HL-60/S4 treated with retinoic acid at 250 ng/mL for 4 days and 3 days (cell line): ENCODE results near the gene CDH11.

Experiments used
- in situ Hi-C: fragments of 300-500 bp; cut with MboI; formaldehyde crosslinking; loops from 2 replicates; pipeline ENCODE4 v1.7.0; 2022; ENCODE audit warnings: low sequenced_read_pairs

CDH11 gene

GRCh38 chr16:65117811-65118448, 3.9 kb downstream of the CDH11 start:
- in situ Hi-C loops: no loop called here

- in situ Hi-C loops: no loop called here
Measured at GRCh38 chr16:65116818-65117430, 4.9 kb downstream of the CDH11 start.

- in situ Hi-C loops: no loop called here
Measured at GRCh38 chr16:65116216-65116615, 5.6 kb downstream of the CDH11 start.

GRCh38 chr16:65114527-65114926, 7.3 kb downstream of the CDH11 start:
- in situ Hi-C loops: no loop called here

- in situ Hi-C loops: no loop called here
Measured at GRCh38 chr16:65113441-65113840, 8.4 kb downstream of the CDH11 start.

GRCh38 chr16:65111306-65111705, 10.6 kb downstream of the CDH11 start:
- in situ Hi-C loops: no loop called here

- in situ Hi-C loops: no loop called here
Measured at GRCh38 chr16:65106757-65107156, 15.1 kb downstream of the CDH11 start.

GRCh38 chr16:65105171-65105570, 16.7 kb downstream of the CDH11 start:
- in situ Hi-C loops: no loop called here

- in situ Hi-C loops: no loop called here
Measured at GRCh38 chr16:65104471-65104870, 17.4 kb downstream of the CDH11 start.

- in situ Hi-C loops: no loop called here
Measured at GRCh38 chr16:65102326-65102725, 19.5 kb downstream of the CDH11 start.

GRCh38 chr16:65101009-65101408, 20.9 kb downstream of the CDH11 start:
- in situ Hi-C loops: no loop called here

GRCh38 chr16:65099607-65100006, 22.3 kb downstream of the CDH11 start:
- in situ Hi-C loops: no loop called here

- in situ Hi-C loops: no loop called here
Measured at GRCh38 chr16:65098916-65099315, 22.9 kb downstream of the CDH11 start.

GRCh38 chr16:65097296-65097695, 24.6 kb downstream of the CDH11 start:
- in situ Hi-C loops: no loop called here

GRCh38 chr16:65095906-65096305, 26.0 kb downstream of the CDH11 start:
- in situ Hi-C loops: no loop called here

GRCh38 chr16:65095090-65095728, 26.7 kb downstream of the CDH11 start:
- in situ Hi-C loops: no loop called here

GRCh38 chr16:65094009-65094408, 27.9 kb downstream of the CDH11 start:
- in situ Hi-C loops: no loop called here

- in situ Hi-C loops: no loop called here
Measured at GRCh38 chr16:65083164-65083857, 38.6 kb downstream of the CDH11 start.

- in situ Hi-C loops: no loop called here
Measured at GRCh38 chr16:65079549-65079948, 42.3 kb downstream of the CDH11 start.

GRCh38 chr16:65077181-65077580, 44.7 kb downstream of the CDH11 start:
- in situ Hi-C loops: no loop called here

GRCh38 chr16:65075877-65076276, 46.0 kb downstream of the CDH11 start:
- in situ Hi-C loops: no loop called here
